ENCODE measurements around the gene ZCWPW2.

ZCWPW2 gene

GRCh38 chr3:28376424-28376823 is 27.9 kb downstream of the ZCWPW2 start:
- no peak for DNase-seq (ENCODE audit: low read depth in 2 of 2)

- DNase-seq (ENCODE audit: low read depth in 2 of 2): no peak
Observed at GRCh38 chr3:28386049-28386448, 37.5 kb downstream of the ZCWPW2 start.

DNA sequence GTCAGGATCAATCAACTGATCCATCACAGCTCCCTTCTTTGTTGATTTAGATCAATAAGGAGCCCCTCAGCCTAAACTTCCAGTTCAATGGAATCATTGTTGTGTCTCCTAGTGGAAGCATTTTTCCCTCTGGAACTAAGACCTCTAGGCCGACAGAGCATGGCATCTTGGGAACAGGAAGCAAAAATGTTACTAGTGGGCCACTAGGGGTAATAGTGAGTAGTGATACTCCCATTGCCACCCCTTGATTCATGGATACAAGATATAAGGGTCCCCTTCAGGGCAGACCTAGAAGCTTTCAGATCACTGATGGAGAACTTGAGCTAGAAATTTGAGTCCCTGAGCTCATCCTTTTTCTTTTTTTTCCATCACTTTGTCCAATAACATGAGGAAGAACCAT is 40.5 kb downstream of the ZCWPW2 start:
- DNase-seq (ENCODE audit: low read depth in 2 of 2): no peak

GRCh38 chr3:28399206-28399605 is 50.7 kb downstream of the ZCWPW2 start:
- no peak for DNase-seq (ENCODE audit: low read depth in 2 of 2)

DNA sequence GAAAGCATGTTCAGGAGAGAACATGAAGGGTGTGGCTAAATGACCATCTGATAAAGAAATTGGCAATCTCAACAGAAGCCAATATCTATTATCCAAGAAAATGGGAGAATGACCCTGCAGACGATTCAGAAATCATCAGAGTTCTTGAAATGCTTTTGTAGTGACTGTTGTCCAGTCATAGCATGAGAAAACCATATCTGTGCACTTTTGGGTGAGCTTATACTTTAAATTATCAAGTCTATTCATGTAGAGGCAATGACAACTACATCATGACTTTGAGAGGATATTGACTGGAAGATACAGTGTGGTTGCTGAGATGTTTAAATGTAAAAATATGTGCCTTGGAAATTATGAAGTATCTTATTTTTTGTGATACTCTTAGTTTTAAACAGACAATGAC is 57.7 kb downstream of the ZCWPW2 start:
- no peak for DNase-seq (ENCODE audit: low read depth in 2 of 2)

DNA sequence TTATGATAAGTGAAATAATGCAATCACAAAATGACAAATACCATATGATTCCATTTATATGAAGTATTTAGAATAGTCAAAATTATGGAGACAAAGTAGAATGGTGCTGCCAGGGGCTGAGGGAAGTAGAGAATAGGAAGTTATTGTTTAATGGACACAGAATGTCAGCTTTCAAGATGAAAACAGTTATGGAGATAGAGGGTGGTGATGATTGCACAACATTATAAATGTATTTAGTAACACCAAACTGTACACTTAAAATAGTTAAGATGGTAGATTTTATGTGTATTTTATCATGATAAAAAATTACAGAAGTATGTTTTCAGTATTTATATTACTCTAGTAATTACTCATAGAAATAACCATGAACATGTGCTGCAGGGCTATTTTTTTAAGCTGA is 100.9 kb downstream of the ZCWPW2 start:
- DNase-seq (ENCODE audit: low read depth in 2 of 2): no peak

DNA sequence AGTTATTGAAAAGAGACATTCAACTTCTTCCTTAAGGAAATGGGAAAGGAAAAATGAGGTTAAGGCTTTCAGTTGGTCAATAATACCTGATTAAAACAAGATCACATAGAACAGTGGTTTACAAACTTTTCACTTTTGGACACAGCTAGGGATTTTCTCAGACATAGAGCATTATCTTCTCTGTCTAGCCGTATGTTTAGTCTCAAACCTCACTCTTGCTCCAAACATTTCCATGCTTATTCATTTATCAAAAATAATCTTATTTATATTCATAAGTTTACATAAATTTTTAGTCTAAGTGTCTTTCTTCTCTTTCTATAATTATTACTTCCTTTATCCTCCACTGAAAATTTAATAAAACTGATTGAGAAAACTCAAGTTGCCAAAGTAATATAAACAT is 114.3 kb downstream of the ZCWPW2 start:
- DNase-seq (ENCODE audit: low read depth in 2 of 2): no peak

GRCh38 chr3:28467414-28467813 is 118.9 kb downstream of the ZCWPW2 start:
- no peak for DNase-seq (ENCODE audit: low read depth in 2 of 2)

- DNase-seq (ENCODE audit: low read depth in 2 of 2): no peak
Observed at GRCh38 chr3:28476194-28476593, 127.7 kb downstream of the ZCWPW2 start.

DNA sequence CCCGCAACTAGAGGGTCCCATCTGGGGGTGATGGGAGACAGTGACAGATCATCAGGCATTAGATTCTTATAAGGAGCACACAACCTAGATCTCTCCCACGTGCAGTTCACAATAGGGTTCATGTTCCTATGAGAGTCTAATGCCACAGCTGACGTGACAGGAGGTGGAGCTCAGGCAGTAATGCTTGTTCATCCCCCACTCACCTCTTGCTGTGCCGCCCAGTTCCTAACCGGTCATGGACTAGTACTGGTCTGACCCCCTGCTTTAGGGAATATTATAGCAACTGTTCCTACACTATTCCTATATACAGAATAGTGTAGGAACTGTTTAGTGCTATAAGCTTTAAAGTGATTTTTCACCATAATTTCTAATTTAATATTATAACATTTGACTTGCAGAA is 128.2 kb downstream of the ZCWPW2 start:
- DNase-seq (ENCODE audit: low read depth in 2 of 2): no peak

DNA sequence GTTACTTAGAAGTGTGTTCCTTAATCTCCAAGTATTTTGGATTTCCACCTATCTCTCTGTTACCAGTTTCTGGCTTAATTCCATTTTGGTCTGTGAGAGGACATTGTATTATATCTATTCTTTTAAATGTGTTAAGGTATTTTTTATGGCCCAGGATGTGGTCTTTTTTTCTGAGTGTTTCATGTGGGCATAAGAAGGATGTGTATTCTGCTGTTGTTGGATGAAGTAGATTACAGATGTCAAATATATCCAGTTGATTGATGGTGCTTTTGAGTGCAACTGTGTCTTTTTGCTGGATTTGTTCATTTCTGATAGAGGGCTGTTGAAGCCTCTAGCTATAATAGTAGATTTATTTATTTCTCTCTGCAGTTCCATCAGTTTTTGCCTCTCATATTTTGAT is 136.6 kb downstream of the ZCWPW2 start:
- DNase-seq (ENCODE audit: low read depth in 2 of 2): no peak

DNA sequence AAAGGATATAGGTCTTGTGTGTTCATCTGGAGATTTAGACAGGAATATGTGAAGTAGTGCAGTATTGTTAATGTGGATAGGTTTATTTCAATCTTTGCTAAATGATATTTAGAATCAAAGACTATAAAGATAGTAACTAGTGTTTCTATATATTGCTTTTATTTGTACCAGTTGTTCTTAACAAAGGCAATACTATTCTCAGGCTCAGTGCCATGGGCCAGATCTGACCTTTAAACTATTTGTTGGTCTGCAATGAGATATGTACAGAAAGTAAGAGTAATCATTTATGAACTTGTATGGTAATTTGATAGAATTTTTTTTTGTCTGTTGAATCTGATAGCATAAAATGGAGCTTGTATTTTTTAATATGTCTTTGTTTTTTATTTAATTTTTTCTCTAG is 146.8 kb downstream of the ZCWPW2 start:
- DNase-seq (ENCODE audit: low read depth in 2 of 2): no peak

GRCh38 chr3:28502397-28502937 is 153.9 kb downstream of the ZCWPW2 start:
- no peak for DNase-seq (ENCODE audit: low read depth in 2 of 2)

DNA sequence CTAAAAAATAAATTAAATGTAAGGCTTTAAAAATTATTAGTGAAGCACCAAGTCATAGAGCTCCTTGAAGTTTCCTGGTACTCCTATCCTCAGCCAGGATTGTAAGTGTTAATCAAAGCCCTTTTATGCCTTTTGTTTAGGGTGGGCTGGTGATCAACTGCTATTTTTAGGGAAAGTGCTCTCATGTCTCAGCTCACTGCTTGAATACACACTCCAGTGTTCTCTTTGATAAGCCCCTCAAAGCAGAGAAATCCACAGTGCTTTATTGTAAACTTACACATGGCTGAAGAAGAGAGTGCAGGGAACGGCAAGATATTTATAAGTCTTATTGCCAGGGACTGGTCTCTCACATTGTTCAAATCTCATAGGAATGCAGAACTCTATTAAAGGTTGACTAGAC is 156.5 kb downstream of the ZCWPW2 start:
- no peak for DNase-seq (ENCODE audit: low read depth in 2 of 2)

DNA sequence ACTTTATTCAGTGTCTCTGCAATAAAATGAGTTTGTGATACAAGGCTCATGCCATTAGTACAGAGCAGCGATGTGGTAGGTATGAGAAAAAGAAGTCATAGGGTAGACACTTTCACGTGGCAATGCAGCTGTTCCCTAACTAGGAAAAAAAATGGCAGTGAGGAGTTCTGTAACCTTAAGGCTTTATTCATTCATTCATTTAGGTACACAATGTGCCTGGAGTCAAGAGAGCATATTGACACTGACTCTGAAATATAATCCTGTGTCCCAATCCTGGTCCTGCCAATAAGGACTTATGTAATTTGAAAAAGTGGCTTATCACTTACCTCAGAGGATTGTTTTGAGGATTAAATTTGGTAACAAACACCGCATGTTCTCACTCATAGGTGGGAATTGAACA is 173.1 kb downstream of the ZCWPW2 start:
- DNase-seq (ENCODE audit: low read depth in 2 of 2): no peak

GRCh38 chr3:28542351-28542750 is 193.8 kb downstream of the ZCWPW2 start:
- DNase-seq (ENCODE audit: low read depth in 2 of 2): no peak

GRCh38 chr3:28544236-28544635 is 195.7 kb downstream of the ZCWPW2 start:
- DNase-seq (ENCODE audit: low read depth in 2 of 2): no peak

DNA sequence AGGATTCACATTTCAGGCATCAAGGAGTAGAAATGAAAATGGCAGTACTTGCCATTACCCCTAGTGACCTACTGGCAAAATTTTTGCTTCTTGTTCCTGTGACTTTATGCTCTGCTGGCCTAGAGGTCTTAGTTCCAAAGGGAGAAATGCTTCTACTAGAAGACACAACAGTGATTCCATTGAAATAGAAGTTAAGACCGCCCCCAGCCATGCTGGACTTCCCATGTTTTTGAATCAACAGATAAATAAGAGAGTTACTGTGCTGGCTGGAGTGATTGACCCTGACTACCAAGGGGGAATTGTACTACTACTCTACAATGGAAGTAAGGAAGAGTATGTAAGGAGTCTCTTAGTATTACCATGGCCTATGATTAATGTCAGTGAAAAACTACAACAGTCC is 196.3 kb downstream of the ZCWPW2 start:
- no peak for DNase-seq (ENCODE audit: low read depth in 2 of 2)

- DNase-seq (ENCODE audit: low read depth in 2 of 2): no peak
Observed at GRCh38 chr3:28547677-28548076, 199.2 kb downstream of the ZCWPW2 start.

- no peak for DNase-seq (ENCODE audit: low read depth in 2 of 2)
Observed at GRCh38 chr3:28553175-28553574, 204.7 kb downstream of the ZCWPW2 start.

DNA sequence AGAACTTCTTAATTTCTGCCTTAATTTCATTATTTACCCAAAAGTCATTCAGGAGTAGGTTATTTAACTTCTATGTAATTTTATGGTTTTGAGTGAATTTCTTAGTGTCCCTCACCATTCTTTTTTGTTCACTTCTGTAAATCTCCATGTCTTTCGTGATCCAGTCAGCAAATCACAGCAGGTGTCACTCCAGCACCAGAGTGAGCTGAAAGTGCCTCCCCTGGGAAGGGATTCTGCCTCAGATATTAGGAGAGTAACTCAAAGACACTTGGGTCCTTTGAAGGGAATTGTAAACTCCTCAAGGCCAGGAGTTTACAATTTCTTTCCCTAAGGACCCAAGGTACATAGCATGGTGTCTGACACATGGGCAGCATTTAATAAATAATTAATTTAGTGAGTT is 207.7 kb downstream of the ZCWPW2 start:
- no peak for DNase-seq (ENCODE audit: low read depth in 2 of 2)

DNA sequence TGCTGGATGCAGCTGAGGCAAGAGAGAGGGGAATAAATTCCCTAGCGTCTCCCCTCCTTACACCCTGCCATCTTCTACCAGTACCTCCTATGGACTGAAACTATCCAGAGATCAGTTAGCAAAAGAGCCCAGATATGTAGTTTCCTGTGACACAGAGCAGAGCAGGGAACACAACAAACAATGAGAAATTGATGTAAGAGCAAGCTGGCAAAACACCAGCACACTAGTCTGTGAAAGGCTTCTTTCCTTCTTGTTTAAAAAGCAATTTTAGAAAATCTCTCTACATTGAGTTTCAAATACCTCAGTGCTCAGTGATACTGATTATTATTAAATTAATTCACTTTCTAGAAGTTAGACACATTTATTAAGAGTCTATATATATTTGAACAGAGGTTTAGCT is 215.7 kb downstream of the ZCWPW2 start:
- DNase-seq (ENCODE audit: low read depth in 2 of 2): no peak

- DNase-seq (ENCODE audit: low read depth in 2 of 2): no peak
Observed at GRCh38 chr3:28569357-28569756, 220.8 kb downstream of the ZCWPW2 start.

DNA sequence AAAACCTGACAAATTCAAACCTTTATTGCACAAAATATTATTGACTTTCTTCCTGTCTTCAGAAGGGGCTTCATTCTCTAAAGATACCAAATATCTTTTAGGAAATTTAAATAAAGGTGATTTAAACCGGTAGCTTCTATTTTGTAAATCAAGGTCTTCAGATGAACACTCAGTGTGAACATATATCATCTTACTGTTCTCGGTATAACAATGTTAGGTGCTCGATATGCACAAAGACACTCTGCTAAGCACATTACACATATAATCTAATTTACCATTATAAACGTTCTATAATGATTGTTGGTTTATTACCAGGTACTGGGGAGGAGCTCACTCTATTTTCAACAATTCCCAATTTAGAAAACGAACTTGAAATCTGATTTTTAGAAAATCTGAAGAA is 225.5 kb downstream of the ZCWPW2 start:
- DNase-seq (ENCODE audit: low read depth in 2 of 2): no peak

All from stimulated activated CD4-positive, alpha-beta T cell treated with anti-CD3 and anti-CD28 coated beads, Interleukin-1b, Interleukin-23, amount 100 ng/mL, for 4 hours (primary cell).